ENCODE data around the gene ASS1. TPM values are rescaled to one million over a fixed set of nuclear protein-coding genes. Genes with fewer than 3 reads are reported as not detected.
A peak's percentile ranks its signal among the peaks of the same experiment; 100 is the strongest.

Gene ASS1
- total and polyA plus RNA-seq, 2 of the 13 experiments (the other 11 are each of a cell fraction or from before 2014, with no cell fraction given): 77.6 to 122 TPM

- no peak for TF ChIP-seq ZNF18 (CRISPR knock-in tag; IDR thresholded peaks at IDR 0.05; ENCODE audit: insufficient replicate concordance)
- TF ChIP-seq TOE1 (CRISPR knock-in tag; IDR thresholded peaks at IDR 0.05): no peak
- TF ChIP-seq DNMT1 (CRISPR knock-in tag; IDR thresholded peaks at IDR 0.05): peak; percentile 92; the same call in 1 of the 2 replicates
- TF ChIP-seq KLF11 (CRISPR knock-in tag; IDR thresholded peaks at IDR 0.05): no peak
- TF ChIP-seq HNRNPUL1 (IDR thresholded peaks at IDR 0.05; ENCODE audit: low read depth, low read length): no peak
- no peak for TF ChIP-seq HNF1A (IDR thresholded peaks at IDR 0.05; ENCODE audit: low read depth)
- TF ChIP-seq HNF1A (CRISPR knock-in tag; IDR thresholded peaks at IDR 0.05; ENCODE audit: borderline replicate concordance): no peak; the same call in 1 of the 2 replicates
- no peak; the same call in 1 of the 2 replicates for TF ChIP-seq ZNF264 (CRISPR knock-in tag; IDR thresholded peaks at IDR 0.05)
- TF ChIP-seq KLF13 (CRISPR knock-in tag; IDR thresholded peaks at IDR 0.05): no peak
- TF ChIP-seq ZNF276 (CRISPR knock-in tag; IDR thresholded peaks at IDR 0.05; ENCODE audit: low read depth): no peak; the same call in 1 of the 2 replicates
- TF ChIP-seq TCF7 (IDR thresholded peaks at IDR 0.05; ENCODE audit: low read depth): no peak
- no peak for TF ChIP-seq STAT5B (CRISPR knock-in tag; IDR thresholded peaks at IDR 0.05)
- TF ChIP-seq RFX5 (IDR thresholded peaks at IDR 0.05; ENCODE audit: low read depth, low read length): no peak
- no peak for TF ChIP-seq ZNF646 (CRISPR knock-in tag; IDR thresholded peaks at IDR 0.05)
- TF ChIP-seq HOXA3 (CRISPR knock-in tag; IDR thresholded peaks at IDR 0.05): peak; percentile 70; the same call in 1 of the 2 replicates
These were observed 11.4 kb upstream of the ASS1 start (continued) for GRCh38 chr9:130433168-130433946.

All from HepG2 (cell line).